GM13976 (cell line): ENCODE results near the gene PYY.

Experiments
- DNase-seq: peaks from one replicate; pipeline ENCODE4 v3.0.0; 2012; ENCODE audit warnings: low spot score
- CTCF ChIP-seq: IDR thresholded peaks from 2 replicates; pipeline ENCODE4 v1.5.1; 2012; ENCODE audit warnings: borderline replicate concordance, mild to moderate bottlenecking; ENCODE audit not compliant: insufficient read depth; ENCODE audit errors: extremely low read depth, missing control alignments, control extremely low read depth
- in situ Hi-C: fragments of 300-500 bp; cut with MboI; formaldehyde crosslinking; loops from one replicate; pipeline ENCODE4 v1.12.0; 2022; ENCODE audit warnings: low sequenced_read_pairs, mixed read lengths, inconsistent platforms; ENCODE audit not compliant: unreplicated experiment

Gene PYY

GRCh38 chr17:43956222-43956621, 2.5 kb upstream of the PYY start:
- in situ Hi-C loops = no loop called here
- no peak for DNase-seq

GRCh38 chr17:43952724-43953666, 745 bp downstream of the PYY start:
- no peak for TF ChIP-seq CTCF
- no peak for DNase-seq
- in situ Hi-C loops = no loop called here

More at GRCh38 chr17:43956222-43956621, 2.5 kb upstream of the PYY start:
- TF ChIP-seq CTCF = no peak

- DNase-seq = no peak
- in situ Hi-C loops = no loop called here
- TF ChIP-seq CTCF = no peak
Measured at GRCh38 chr17:43952351-43952723, 1.4 kb downstream of the PYY start.

GRCh38 chr17:43951750-43952149, 2.0 kb downstream of the PYY start:
- no peak for TF ChIP-seq CTCF
- no peak for DNase-seq
- in situ Hi-C loops = no loop called here

- DNase-seq = no peak
- no peak for TF ChIP-seq CTCF
- in situ Hi-C loops = no loop called here
Measured at GRCh38 chr17:43950554-43950953, 3.2 kb downstream of the PYY start.

GRCh38 chr17:43949781-43950180, 4.0 kb downstream of the PYY start:
- TF ChIP-seq CTCF = no peak
- in situ Hi-C loops = loop anchor here (10.0 to 25.0 kb wide), 2 partner anchors 45 to 213 kb away; partner anchors contain the start of gene ASB16

More at GRCh38 chr17:43949781-43950180, 4.0 kb downstream of the PYY start:
- DNase-seq = no peak
